HG03159 (cell line): ENCODE measurements around the gene SEC31A.
"Not testable (repeated sequence)": the region's sequence is repeated elsewhere in the genome, so short reads cannot be mapped to it uniquely, and the experiment has no call there.

Experiments used
- ATAC-seq: cut with Tn5 transposase; IDR thresholded peaks from one replicate; pipeline ENCODE4 v1.9.1; 2021; ENCODE audit warnings: mild to moderate bottlenecking, moderate library complexity; ENCODE audit not compliant: unreplicated experiment

Gene SEC31A, protein sequence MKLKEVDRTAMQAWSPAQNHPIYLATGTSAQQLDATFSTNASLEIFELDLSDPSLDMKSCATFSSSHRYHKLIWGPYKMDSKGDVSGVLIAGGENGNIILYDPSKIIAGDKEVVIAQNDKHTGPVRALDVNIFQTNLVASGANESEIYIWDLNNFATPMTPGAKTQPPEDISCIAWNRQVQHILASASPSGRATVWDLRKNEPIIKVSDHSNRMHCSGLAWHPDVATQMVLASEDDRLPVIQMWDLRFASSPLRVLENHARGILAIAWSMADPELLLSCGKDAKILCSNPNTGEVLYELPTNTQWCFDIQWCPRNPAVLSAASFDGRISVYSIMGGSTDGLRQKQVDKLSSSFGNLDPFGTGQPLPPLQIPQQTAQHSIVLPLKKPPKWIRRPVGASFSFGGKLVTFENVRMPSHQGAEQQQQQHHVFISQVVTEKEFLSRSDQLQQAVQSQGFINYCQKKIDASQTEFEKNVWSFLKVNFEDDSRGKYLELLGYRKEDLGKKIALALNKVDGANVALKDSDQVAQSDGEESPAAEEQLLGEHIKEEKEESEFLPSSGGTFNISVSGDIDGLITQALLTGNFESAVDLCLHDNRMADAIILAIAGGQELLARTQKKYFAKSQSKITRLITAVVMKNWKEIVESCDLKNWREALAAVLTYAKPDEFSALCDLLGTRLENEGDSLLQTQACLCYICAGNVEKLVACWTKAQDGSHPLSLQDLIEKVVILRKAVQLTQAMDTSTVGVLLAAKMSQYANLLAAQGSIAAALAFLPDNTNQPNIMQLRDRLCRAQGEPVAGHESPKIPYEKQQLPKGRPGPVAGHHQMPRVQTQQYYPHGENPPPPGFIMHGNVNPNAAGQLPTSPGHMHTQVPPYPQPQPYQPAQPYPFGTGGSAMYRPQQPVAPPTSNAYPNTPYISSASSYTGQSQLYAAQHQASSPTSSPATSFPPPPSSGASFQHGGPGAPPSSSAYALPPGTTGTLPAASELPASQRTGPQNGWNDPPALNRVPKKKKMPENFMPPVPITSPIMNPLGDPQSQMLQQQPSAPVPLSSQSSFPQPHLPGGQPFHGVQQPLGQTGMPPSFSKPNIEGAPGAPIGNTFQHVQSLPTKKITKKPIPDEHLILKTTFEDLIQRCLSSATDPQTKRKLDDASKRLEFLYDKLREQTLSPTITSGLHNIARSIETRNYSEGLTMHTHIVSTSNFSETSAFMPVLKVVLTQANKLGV

DNA sequence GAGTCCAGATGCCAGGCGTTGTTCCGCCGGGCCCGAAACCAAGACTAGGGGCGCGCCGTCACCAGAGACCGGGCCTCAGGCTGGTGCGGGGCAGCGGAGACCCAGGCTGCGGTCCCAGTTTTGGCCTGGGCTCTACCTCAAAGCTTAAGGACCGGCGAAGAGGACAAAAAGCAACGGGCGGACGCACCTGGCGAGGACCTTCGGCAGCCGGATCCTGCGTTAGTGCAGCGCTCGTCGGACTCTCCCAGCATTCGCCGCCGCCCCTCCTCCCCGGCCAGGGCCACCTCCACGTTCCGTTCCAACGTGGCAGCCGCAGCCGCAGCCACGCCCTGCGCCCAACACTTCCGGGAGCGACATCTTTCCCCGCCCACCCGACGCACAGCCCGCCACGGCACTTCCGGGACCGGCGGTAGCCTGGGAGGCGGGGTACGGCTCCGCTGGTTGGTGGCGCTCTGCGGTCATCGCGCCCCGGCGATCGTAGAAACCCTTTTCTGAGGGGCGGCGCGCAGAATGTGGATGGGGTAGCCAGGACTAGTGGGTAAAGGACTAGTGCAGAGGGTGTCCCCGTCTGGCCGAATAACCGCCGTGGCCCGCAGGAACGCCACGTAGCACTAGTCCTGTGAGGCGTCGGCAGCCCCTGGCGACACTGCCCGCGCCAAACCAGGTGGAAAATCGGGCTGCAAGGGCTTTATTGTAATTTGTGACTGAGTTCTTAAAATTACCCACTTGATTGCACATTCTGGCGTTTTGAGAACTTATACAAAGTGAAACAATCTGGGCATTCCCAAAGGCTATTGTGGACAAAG, at the start of gene SEC31A:
SEC31A (minus strand) TSS at position 253 of the 806 bp plus-strand sequence. CDS start 9,217 bp downstream, outside the sequence.
- peak; percentile 89 for ATAC-seq

DNA sequence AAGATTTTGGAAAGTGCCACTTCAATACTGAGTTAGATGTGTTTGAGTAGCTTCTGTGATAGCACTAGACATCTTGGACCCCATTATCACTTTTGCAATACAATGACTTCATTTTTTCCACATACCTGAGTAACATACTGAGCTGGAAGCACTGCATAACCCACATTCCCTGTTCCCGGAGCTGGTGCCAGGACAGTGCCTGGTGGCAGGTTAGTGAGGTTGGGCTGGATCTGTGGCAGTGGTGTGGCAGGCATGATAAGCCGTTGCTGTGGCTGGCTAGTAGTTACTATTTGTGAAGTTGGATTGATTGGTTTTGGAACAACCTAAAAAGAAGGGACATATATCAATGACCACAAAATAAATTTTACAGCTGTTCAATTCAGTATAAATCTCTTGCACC, 48.5 kb upstream of the SEC31A start:
- no peak for ATAC-seq

DNA sequence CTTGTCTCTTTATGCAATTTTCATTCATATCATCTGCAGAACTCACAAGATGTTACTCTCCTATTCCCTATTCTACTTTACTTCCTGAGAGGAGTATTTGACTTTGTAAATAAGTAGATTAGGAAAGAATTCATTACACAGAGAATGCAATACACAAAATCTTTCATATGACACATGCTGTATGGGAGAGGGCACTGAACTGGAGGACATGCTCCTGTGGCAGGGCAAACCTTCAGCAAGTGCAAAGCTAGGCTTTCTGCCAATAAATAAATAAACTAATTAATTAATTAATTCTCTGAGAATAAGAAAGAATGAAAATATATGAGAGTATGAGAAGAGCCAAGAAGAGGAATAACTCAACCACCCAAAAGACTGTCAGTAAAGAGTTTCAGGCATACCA, 43.5 kb upstream of the SEC31A start:
- no peak for ATAC-seq

DNA sequence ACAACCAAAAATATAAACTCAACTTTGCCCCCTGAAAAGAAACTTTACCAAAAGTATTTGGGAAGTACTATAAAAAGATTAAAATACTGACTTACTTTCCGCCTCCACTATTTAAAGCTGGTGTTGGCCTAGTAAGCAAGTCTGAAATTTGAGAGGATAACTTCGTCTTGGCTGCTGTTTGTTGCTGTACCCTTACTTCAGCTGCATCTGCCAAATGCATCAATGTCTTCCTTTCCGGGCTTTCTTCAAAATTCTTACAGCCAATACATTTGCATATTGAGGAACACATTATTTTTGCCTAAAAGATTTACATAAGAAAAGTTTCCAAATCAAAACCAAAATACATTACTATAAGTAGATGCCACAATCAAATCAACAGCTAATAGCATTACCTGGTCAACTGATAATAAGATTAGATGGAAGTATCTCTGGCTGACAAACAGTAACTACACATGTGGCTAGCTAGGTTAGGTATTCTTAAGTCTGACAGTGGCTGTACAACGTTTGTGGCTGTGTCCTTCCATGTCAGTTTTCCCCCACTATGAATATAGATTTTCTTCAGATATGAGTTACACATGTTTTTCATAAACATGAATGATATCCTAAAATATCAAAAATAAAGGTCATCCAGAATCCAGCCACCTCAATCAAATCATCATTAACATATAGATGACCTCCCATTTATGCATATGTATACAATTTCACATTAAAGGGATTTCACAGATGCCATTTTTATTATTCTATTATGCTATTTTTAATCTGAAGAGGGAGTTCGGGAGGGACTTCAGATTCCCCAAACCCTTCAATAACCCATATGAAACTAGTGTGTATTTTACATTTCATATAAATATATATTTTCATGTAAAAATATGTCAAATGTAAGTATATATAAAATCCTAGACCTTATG, 40.1 kb upstream of the SEC31A start:
- ATAC-seq = no peak

DNA sequence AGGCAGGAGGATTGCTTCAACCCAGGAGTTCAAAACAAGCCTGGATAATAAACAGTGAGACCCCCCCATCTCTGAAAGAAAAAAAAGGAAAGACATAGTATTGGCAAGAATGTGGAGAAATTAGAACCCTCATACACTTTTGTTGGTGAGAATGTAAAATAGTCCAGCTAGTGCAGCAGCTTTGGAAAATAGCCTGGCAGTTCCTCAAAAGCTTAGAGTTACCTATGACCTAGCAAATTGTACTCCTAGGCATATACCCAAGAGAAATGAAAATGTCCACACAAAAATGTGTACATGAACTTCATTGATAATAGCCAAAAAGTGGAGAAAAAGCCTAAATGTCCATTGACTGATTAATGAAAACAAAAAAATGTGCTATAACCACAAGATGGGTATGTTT, 30.8 kb upstream of the SEC31A start:
- ATAC-seq = no peak

DNA sequence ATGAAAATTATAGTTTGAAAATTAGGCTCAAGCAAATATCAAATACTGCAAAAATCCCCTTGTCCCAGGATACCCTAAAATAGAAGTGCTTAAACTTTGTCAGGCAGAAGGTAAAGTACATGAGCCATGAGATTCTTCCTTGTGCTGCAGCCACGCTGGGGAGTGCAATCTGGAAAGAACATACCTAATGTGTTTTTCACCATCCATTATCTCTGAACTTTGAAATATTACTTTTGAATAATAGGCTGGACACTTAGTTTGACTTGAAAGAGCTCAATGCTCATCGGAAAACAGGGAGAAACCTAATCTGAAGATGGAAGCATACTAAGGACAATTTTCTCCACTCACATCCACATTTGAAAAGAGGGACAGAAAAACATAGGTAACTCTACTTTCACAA, 28.4 kb upstream of the SEC31A start:
- no peak for ATAC-seq

DNA sequence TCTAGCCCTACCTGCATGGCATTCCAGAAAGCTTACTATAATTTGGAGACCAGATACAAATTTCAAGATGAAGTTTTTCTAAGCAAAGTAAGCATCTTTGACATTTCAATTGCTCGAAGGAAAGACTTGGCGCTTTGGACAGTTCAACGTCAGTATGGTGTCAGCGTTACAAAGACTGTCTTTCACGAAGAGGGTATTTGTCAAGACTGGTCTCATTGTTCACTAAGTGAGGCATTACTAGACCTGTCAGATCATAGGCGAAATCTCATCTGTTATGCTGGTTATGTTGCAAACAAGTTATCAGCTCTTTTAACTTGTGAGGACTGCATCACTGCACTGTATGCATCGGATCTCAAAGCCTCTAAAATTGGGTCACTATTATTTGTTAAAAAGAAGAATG, 27.1 kb upstream of the SEC31A start:
- no peak for ATAC-seq

DNA sequence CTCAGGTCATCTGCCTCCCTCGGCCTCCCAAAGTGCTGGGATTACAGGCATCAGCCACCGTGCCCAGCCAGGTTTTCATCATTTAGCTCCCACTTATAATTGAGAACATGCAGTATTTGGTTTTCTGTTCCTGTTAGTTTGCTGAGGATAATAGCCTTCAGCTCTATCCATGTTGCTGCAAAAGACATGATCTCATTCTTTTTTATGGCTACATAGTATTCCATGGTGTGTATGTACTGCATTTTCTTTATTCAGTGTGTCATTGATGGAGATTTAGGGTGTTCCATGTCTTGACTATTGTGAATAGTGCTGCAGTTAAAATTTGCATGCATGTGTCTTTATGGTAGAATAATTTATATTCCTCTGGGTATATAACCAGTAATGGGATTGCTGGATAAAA, 23.0 kb upstream of the SEC31A start:
- ATAC-seq = not testable (repeated sequence)

DNA sequence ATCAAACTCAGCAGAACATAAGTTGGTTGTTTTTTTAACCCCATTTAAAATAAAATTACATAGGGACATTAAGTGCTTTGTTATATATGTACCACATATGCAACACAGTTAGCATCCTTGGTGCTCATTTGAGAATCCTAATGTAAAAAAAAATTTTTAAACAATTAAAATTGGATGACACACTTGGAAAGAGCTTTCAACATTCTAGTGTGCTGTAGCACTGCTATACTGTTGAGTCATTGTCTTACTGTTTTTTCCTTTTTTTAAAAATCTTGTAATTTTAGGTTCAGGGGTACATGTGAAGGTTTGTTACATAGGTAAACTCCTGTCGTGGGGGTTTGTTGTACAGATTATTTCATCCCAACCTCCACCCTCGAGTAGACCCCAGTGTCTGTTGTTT, 22.4 kb upstream of the SEC31A start:
- ATAC-seq = no peak

DNA sequence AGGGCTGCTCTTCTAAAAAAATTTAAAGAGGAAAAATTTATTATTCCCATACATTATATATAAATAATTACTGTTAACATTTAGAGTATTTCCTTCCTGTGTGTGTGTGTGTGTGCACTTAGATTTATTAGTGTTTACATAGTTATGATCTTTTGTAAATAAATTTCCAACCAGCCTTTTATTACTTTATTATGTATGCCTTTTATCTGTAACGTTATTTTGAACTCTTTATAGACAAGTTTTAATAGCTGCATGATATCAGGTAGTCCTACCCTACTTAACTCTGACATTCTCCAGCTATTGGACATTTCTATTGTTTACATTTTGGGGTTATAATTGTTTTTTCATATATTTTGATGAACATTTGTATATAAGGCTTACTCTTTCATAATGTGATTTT, 18.4 kb upstream of the SEC31A start:
- ATAC-seq = no peak

DNA sequence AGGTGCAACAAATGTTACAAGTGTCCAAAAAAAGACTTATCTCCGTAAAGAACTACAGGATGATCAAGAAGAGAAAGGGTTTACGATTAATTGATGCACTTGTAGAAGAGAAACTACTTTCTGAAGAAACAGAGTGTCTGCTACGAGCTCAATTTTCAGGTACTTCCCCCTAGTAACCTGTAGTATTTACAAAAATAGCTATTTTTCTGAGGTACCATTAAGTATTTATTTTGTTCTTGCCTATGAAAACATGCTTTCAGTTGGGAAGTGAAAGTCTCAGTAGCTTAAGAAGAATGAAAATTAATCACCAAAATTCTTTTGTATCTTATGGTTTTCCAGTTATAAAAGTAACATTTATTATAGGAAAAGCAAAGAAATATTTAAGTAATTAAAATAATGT, 15.5 kb upstream of the SEC31A start:
- ATAC-seq = peak; percentile 46

DNA sequence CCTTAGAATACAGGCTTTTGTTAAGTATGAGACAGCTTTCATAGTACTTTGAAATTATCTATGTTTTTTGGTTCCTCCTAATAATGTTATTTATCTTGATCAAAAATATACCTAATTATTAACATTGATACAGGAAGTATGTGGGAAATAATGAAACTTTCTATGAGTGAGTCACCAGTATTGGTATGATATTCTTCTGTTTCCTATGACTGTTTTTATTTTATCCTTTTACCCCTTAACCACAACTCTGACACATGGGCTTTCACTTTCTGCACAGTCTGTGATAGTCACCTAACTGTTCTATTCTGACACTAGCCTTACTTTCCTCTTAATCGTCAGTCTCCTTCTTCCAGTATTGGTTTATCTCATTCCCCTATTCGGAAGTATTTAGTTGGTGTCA, 14.3 kb upstream of the SEC31A start:
- ATAC-seq = peak; percentile 56

DNA sequence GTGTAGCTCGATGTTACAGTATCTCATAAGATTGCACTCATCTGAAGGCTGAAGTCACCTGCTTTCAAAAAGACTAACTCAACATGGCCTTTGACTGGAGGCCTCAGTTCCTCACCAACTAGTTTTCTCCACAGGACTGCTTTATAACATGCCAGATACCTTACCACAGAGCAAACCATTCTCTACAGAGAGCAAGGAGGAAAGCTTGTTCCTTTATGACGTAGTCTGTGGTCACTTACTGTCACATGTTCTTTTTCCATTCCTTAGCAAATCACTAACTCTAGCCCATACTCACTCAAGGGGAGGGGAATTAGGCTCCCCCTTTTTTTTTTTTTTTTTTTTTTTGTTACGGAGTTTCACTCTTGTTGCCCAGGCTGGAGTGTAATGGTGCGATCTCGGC, 12.8 kb upstream of the SEC31A start:
- ATAC-seq = no peak

DNA sequence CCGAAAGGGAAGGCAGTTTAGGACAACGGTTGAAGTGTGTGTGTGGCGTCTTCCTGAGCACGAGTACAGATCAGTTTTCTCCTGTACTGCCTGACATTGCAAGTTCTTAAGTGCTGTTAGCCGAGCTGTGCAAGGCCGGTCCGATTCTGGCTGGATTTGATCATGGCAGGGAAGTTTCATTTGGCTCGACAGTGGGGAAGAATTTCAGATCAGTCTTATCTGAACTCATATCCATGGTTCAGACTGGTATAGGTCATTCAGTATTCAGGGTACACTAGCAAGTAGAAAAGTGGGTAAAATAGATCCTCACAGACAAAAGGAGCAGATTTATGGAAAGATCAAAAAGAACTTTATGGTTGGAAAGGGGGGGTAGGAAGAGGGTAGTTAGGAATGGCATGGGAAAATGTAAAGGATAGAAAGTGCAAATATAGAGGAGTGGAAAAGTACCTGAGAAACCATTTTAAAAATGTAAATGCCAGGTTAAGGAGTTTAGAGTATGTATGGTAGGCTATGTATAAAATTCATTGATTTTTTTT, 10.3 kb upstream of the SEC31A start:
- no peak for ATAC-seq

DNA sequence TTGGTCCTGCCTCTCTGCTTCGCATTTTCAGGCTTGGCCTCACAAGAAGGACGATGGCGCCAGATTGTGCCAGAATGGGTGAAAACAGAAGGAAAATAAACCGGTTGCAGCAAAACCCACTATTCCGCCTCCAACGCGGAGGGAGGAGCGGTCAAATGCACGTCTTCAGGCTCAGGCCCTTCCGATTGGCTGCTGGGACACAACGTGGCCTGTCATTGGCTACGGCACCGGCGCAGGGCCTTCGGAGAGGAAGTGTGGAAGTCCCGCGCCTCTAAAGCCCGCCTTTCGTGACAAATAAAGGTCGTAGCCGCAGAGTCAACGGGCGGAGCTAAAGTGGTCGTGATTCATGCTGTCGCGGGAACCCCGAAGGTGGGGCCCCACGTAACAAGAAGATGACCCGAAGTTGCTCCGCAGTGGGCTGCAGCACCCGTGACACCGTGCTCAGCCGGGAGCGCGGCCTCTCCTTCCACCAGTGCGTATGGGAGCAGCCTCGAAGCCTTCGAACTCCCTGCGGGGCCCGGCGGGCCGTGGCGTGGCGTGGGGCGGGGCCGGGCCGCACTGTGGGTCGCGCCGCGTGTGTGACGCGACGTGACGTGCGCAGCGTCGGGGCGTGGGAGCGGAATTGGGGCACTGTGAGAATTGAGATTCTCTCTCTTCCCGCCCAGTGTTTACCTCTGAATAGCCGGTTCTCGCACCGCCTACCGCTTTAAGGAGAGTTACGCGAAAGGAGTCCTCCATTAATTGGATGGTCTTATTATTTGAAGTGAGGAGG, 9.6 kb upstream of the SEC31A start, which contains the start of gene THAP9:
THAP9 (plus strand) TSS at position 325 of the 772 bp plus-strand sequence; CDS start at position 393, 68 bp downstream.
- ATAC-seq = peak; percentile 90

DNA sequence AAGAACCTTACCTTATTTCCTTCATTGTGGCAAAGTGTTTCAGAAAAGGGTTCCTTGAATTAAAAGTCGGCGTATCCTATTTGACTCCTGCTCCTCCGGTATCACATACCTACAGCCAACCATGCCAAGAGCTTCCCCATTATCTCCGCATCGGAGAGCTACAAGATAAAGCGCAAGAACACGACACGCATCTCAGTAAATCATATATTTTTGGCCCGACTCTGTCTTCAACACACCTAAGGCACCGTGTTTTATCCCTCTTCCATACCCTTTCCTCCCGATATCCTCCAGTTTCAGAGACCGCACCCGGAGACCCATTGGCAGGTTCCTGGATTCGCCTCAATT, 9.1 kb upstream of the SEC31A start:
- ATAC-seq = peak; percentile 11

DNA sequence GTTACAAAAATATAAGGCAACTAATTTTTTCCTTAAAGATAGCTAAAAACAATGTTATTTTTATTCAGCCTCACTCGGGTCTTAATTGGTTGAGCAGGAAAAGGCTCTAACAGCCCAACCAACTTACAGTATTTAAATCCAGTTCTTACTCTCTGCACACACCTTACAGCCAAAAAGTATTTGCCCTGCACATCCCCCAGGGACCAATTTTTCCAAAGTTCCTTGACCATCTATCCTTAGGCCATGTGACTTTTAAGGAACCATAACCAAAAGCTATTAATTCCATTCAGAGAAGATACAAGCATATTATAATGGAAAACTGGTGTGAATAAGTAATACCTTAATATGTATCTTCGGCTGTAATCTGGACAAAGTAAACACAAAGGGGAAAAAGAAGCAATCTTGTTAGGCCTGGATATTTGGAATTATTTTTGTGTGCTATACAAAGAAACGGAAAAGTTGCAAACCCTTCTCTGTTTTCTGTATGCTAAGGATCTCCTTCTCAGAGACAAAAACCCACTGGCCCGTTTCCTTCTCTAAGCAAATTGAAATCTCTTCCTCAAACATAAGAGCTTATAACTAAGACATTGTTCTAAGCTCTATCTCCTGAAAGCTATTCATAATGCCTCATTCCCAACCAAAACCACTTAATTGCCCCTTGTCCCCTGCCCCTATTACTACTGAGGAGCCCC, 8.6 kb upstream of the SEC31A start:
- no peak for ATAC-seq
